Measurements from ENCODE around the gene SLC5A10.

Gene SLC5A10

DNA sequence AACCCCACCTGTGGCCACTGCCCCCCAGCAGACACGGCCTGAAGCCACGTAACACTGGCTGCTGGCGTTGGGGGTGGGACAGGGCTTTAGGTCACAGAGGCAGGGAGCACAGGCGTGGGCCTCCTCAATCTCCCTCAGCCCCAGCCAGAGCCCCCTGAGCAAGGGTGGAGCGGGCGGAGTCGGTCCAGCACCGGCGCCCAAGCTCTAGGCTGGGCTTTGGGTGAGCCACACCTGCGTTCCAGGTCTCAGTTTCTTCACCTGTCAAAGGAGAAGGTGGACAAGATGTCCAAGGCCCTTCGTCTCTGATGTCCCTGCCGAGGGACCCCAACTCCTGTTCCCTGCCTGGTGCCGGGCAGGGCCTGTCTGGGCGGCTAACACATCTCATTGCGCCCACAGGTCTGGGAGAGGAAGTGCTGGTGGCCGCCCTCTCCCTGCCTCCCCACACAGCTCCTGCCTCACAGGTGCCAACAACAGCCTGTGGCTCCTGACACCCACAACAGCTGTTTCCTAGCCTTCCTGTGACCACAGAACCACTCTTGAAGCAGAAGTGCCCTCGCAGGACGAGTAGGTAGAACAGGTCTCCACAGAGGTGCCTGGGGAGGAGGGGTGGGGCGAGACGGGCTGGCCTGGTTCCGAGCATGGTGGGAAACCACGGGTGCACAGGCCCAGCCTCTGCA, 40.6 kb downstream of the SLC5A10 start:
- DNase-seq (ENCODE audit: low read depth in 1 of 2, low spot score in 1 of 2) = peak; percentile 11 to 30
- Histone ChIP-seq H3K27ac (replicated peaks) (no peak overlapping the region), H3K27me3 (ENCODE audit: insufficient read depth, poor library complexity, severe bottlenecking) (no peaks in the 10 kb centered on the region), H3K4me3 (replicated peaks; ENCODE audit: insufficient read depth, low read length) (no peak overlapping the region)
- TF ChIP-seq GABPA (IDR thresholded peaks at IDR 0.05; ENCODE audit: low read depth) = no peak
- peak; percentile 77 for TF ChIP-seq POLR2AphosphoS5 (IDR thresholded peaks at IDR 0.05; ENCODE audit: low read depth)
- TF ChIP-seq, protein P1, sequence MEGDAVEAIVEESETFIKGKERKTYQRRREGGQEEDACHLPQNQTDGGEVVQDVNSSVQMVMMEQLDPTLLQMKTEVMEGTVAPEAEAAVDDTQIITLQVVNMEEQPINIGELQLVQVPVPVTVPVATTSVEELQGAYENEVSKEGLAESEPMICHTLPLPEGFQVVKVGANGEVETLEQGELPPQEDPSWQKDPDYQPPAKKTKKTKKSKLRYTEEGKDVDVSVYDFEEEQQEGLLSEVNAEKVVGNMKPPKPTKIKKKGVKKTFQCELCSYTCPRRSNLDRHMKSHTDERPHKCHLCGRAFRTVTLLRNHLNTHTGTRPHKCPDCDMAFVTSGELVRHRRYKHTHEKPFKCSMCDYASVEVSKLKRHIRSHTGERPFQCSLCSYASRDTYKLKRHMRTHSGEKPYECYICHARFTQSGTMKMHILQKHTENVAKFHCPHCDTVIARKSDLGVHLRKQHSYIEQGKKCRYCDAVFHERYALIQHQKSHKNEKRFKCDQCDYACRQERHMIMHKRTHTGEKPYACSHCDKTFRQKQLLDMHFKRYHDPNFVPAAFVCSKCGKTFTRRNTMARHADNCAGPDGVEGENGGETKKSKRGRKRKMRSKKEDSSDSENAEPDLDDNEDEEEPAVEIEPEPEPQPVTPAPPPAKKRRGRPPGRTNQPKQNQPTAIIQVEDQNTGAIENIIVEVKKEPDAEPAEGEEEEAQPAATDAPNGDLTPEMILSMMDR (IDR thresholded peaks at IDR 0.05; ENCODE audit: insufficient read depth, low read length) = no peak
- peak; percentile 75 for TF ChIP-seq SPI1 (IDR thresholded peaks at IDR 0.05; ENCODE audit: borderline replicate concordance, low read depth)
- TF ChIP-seq, protein P2, sequence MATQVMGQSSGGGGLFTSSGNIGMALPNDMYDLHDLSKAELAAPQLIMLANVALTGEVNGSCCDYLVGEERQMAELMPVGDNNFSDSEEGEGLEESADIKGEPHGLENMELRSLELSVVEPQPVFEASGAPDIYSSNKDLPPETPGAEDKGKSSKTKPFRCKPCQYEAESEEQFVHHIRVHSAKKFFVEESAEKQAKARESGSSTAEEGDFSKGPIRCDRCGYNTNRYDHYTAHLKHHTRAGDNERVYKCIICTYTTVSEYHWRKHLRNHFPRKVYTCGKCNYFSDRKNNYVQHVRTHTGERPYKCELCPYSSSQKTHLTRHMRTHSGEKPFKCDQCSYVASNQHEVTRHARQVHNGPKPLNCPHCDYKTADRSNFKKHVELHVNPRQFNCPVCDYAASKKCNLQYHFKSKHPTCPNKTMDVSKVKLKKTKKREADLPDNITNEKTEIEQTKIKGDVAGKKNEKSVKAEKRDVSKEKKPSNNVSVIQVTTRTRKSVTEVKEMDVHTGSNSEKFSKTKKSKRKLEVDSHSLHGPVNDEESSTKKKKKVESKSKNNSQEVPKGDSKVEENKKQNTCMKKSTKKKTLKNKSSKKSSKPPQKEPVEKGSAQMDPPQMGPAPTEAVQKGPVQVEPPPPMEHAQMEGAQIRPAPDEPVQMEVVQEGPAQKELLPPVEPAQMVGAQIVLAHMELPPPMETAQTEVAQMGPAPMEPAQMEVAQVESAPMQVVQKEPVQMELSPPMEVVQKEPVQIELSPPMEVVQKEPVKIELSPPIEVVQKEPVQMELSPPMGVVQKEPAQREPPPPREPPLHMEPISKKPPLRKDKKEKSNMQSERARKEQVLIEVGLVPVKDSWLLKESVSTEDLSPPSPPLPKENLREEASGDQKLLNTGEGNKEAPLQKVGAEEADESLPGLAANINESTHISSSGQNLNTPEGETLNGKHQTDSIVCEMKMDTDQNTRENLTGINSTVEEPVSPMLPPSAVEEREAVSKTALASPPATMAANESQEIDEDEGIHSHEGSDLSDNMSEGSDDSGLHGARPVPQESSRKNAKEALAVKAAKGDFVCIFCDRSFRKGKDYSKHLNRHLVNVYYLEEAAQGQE (IDR thresholded peaks at IDR 0.05; ENCODE audit: insufficient replicate concordance, low read depth) = no peak

DNA sequence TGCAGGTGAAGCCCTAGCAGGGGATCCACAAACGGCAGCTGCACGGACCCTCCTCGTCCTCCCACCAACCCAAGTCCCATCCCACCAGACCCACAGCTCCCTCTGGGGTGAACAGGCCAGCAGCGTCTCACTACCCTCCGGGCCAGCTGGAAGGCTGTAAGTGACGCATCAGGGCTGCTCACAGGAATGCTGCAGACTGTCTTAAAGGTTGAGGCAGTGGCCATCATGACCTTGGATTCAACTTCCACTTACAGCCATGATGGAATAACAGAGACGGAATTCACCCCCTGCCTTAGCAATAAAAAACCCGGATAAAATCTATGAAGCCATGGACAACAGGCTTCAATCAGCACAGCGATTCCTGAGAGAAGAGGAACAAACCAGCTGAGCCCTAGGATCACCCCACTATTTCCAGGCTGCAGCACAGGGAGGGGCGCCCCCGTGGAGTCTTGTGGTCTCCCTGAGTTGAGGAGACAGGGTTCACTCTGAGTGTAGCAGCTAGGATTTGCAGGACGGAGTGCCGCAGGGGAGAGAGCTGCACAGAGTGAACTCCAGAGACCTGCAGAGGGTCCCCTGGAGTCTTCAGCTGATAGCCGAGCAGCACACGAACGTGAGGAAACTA, 42.1 kb downstream of the SLC5A10 start:
- no peak overlapping the region for H3K4me3 ChIP-seq (replicated peaks; ENCODE audit: insufficient read depth, low read length)
- TF ChIP-seq SPI1 (IDR thresholded peaks at IDR 0.05; ENCODE audit: borderline replicate concordance, low read depth) (no peak), GABPA (IDR thresholded peaks at IDR 0.05; ENCODE audit: low read depth) (no peak), POLR2AphosphoS5 (IDR thresholded peaks at IDR 0.05; ENCODE audit: low read depth) (no peak)
- TF ChIP-seq, protein P1 (IDR thresholded peaks at IDR 0.05; ENCODE audit: insufficient read depth, low read length) = no peak
- TF ChIP-seq, protein P2 (IDR thresholded peaks at IDR 0.05; ENCODE audit: insufficient replicate concordance, low read depth) = no peak
- H3K27ac ChIP-seq (replicated peaks) = no peak overlapping the region
- no peaks in the 10 kb centered on the region for H3K27me3 ChIP-seq (ENCODE audit: insufficient read depth, poor library complexity, severe bottlenecking)
- DNase-seq (ENCODE audit: low read depth in 1 of 2, low spot score in 1 of 2) = no peak

DNA sequence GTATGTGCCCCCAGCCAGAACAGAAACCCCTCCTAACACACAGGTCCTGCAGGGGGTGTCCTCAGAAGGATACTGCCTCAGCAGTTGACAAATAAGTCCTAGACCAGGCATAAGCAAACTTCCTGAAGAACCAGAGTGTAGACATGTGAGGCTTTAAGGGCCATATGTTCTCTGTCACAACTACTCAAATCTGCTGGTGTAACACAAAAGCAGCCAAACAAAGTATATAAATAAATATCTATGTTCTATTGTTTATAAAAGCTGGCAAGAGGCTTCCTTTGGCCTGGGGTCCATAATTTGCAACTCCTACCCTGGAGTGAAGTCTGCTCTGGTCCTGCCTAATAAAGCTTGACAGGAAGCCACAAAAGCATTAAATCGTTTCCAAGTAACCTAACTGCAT, 42.7 kb downstream of the SLC5A10 start:
- no peak overlapping the region for H3K4me3 ChIP-seq (replicated peaks; ENCODE audit: insufficient read depth, low read length)
- H3K27me3 ChIP-seq (ENCODE audit: insufficient read depth, poor library complexity, severe bottlenecking) = no peaks in the 10 kb centered on the region
- H3K27ac ChIP-seq (replicated peaks) = no peak overlapping the region
- TF ChIP-seq, protein P1 (IDR thresholded peaks at IDR 0.05; ENCODE audit: insufficient read depth, low read length) = no peak
- TF ChIP-seq SPI1 (IDR thresholded peaks at IDR 0.05; ENCODE audit: borderline replicate concordance, low read depth) (no peak), POLR2AphosphoS5 (IDR thresholded peaks at IDR 0.05; ENCODE audit: low read depth) (no peak), GABPA (IDR thresholded peaks at IDR 0.05; ENCODE audit: low read depth) (no peak)
- TF ChIP-seq, protein P2 (IDR thresholded peaks at IDR 0.05; ENCODE audit: insufficient replicate concordance, low read depth) = no peak
- DNase-seq (ENCODE audit: low read depth in 1 of 2, low spot score in 1 of 2) = no peak
